ENCODE measurements around the gene DDR2. TPM values are rescaled to one million over a fixed set of nuclear protein-coding genes. Genes with fewer than 3 reads are reported as not detected.

The DDR2 gene
- total and polyA plus RNA-seq, 12 donors, result 5.1 to 32.0 (median 20.8) TPM

DNA sequence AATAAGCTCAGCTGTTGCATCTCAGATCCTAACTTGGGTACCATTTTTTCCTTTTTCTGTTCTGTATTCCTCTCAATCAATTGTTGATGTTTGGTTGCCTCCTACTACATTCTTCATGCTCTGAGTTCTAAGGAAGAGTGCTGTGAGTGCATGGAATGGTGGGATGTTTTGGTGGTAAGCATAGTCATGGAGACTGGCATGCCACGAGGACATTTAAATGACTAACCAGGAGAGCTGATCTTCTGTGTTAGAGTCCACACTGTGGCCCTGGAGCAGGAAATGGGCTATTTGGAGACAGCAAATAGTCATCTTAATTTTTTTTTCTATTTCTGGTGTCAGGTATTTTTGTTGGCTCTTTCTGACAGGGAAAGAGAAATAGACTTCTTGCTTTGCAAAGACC, 88.7 kb downstream of the DDR2 start:
- ATAC-seq, result no peak
- peaks cover 0 to 6% (median 0%) of the 10 kb centered on the region in 9 donors for H3K4me1 ChIP-seq
- no peak overlapping the region for H3K27ac ChIP-seq
- WGBS, 2 donors, result 84 to 93% methylated on average over 1 of the region's 1 CpG
- no peak overlapping the region for H3K4me3 ChIP-seq
- intact Hi-C loops (cut with DNase I), result no loop called here
- DNase-seq, result no peak
- no peaks in the 10 kb centered on the region for H3K27me3 ChIP-seq
- H3K36me3 ChIP-seq, result peaks cover 0 to 15% (median 0%) of the 10 kb centered on the region in 9 donors
- no peak for TF ChIP-seq CTCF (IDR thresholded peaks at IDR 0.05)
- H3K9me3 ChIP-seq, result no peaks in the 10 kb centered on the region

DNA sequence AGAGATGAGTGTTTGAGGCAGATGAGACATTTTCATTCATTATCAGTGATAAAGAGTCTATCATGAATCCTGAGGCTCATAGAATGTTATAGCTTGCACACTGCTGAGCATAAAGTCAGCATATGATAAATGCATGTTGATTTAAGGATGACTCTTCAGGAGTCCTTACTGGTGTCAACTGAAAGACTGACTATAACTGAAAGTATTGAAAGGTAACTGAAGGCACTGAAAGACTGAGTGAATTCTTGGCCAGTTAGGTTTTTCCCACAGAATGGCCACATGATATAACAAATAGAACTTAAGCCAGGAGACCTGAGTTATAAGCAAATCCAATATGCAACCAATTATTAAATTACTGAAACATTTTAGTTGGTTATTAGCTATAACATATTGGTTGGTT, 89.2 kb downstream of the DDR2 start:
- peaks cover 0 to 15% (median 0%) of the 10 kb centered on the region in 9 donors for H3K36me3 ChIP-seq
- no peak overlapping the region for H3K4me3 ChIP-seq
- no peaks in the 10 kb centered on the region for H3K27me3 ChIP-seq
- no peak overlapping the region for H3K27ac ChIP-seq
- no peaks in the 10 kb centered on the region for H3K9me3 ChIP-seq
- no peak for ATAC-seq
- intact Hi-C loops (cut with DNase I), result no loop called here
- peaks cover 0 to 1% (median 0%) of the 10 kb centered on the region in 9 donors for H3K4me1 ChIP-seq
- no peak for DNase-seq
- TF ChIP-seq CTCF (IDR thresholded peaks at IDR 0.05), result no peak

DNA sequence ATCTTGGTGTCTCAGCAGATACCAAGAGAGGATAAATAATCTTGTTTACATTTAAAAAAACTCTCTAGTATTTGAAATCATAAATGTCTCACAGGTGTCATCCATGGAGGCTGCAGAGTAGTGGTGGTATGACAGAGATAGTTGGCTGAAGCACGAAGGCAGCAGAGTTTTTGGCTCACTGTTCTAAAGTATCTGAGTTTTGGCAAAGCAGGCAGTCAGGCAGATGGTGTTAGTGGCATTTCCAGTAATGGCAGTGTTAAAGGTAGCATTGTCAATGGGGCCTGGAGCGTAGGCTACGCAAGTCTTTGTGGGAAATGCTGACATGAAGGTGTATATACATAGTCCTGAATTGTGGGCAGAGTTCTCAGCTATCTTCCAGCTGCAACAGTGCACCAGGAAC, 89.8 kb downstream of the DDR2 start:
- TF ChIP-seq CTCF (IDR thresholded peaks at IDR 0.05), result no peak
- H3K36me3 ChIP-seq, result peaks cover 0 to 15% (median 0%) of the 10 kb centered on the region in 9 donors
- no peak overlapping the region for H3K4me3 ChIP-seq
- DNase-seq (no peak), ATAC-seq (no peak)
- 77 to 80% methylated on average over 3 of the region's 3 CpGs for WGBS, 2 donors
- no peak overlapping the region for H3K27ac ChIP-seq
- no peaks in the 10 kb centered on the region for H3K27me3 ChIP-seq
- intact Hi-C loops (cut with DNase I), result no loop called here
- H3K4me1 ChIP-seq, result no peaks in the 10 kb centered on the region
- no peaks in the 10 kb centered on the region for H3K9me3 ChIP-seq

DNA sequence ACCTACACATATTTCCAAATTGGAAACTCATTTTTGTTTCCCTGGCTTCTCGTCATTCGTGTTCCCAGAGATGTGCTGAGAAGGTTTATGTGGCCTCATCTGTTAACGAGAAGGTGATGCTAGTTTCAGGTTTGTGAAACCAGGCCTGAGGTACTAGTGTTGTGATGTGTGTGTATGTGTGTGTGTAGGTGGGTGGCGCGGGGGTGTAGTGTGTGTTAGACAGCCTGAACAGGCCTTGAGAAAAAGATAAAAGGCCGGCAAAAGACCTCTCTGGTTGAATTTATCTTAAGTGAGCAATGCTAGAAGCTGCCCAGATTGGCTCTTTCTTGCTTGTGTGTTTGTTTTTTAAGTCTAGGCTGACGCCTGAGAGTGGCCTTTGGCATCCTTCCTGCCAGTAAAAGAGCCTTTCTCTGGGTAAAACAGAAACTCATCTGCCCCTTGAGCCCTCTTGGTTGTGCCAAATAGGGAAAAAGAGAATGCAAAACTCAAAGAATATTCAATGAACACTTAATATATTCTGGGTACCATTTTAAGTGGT, 92.4 kb downstream of the DDR2 start:
- ATAC-seq, result no peak
- Histone ChIP-seq H3K4me3 (no peak overlapping the region), H3K9me3 (no peaks in the 10 kb centered on the region), H3K4me1 (no peaks in the 10 kb centered on the region), H3K27me3 (no peaks in the 10 kb centered on the region), H3K36me3 (peaks cover 0 to 10% (median 0%) of the 10 kb centered on the region in 9 donors), H3K27ac (no peak overlapping the region)
- WGBS, 2 donors, result 71 to 74% methylated on average over 7 of the region's 7 CpGs
- no peak for TF ChIP-seq CTCF (IDR thresholded peaks at IDR 0.05)
- intact Hi-C loops (cut with DNase I), result no loop called here
- no peak for DNase-seq
